Activated CD4-positive, alpha-beta memory T cell treated with anti-CD3 and anti-CD28 coated beads for 36 hours (primary cell): Measurements from ENCODE around the gene WDR17. TPM values are rescaled to one million over a fixed set of nuclear protein-coding genes. Genes with fewer than 3 reads are reported as not detected.

ENCODE experiments used
- CTCF ChIA-PET: fragments of 350-600 bp; sonication (Branson Sonifier 250); formaldehyde crosslinking; loops from one replicate; lab custom pipeline; 2021; ENCODE audit warnings: antibody characterized with exemption, inconsistent platforms; lab: Charles Lee
- POLR2A ChIA-PET: fragments of 350-600 bp; sonication (Branson Sonifier 250); formaldehyde crosslinking; loops from one replicate; lab custom pipeline; 2021; ENCODE audit warnings: antibody characterized with exemption; lab: Charles Lee
- DNase-seq: peaks from one replicate; pipeline ENCODE4 v3.0.0-alpha.2; 2020
- H3K27ac Mint-ChIP-seq: one replicate; pipeline ENCODE4 v1.8.0; 2021; ENCODE audit warnings: mixed read lengths
- H3K27me3 Mint-ChIP-seq: one replicate; pipeline ENCODE4 v1.8.0; 2021; ENCODE audit warnings: mixed read lengths
- H3K36me3 Mint-ChIP-seq: one replicate; pipeline ENCODE4 v1.8.0; 2021; ENCODE audit warnings: mixed read lengths
- H3K4me1 Mint-ChIP-seq: one replicate; pipeline ENCODE4 v1.8.0; 2021; ENCODE audit warnings: low read depth, mixed read lengths
- H3K4me3 Mint-ChIP-seq: one replicate; pipeline ENCODE4 v1.8.0; 2021; ENCODE audit warnings: mild to moderate bottlenecking, mixed read lengths
- H3K9me3 Mint-ChIP-seq: one replicate; pipeline ENCODE4 v1.8.0; 2021; ENCODE audit warnings: mixed read lengths
- intact Hi-C: fragments of 100-400 bp; cut with micrococcal nuclease; formaldehyde crosslinking; loops from one replicate; pipeline ENCODE4 v1.15.1; 2023
- total RNA-seq, 2 experiments: library from RNA; stranded (reverse); gene quantifications; one replicate each; pipeline ENCODE4 v1.2.3, GENCODE V29; 2021

WDR17 gene
- total RNA-seq, 2 experiments from 2014 or later: 1.1 to 1.2 TPM

- intact Hi-C loops: no loop called here
- ChIA-PET POLR2A (no interaction called here), CTCF (no interaction called here)
- Mint-ChIP-seq H3K4me3 (no peak overlapping the region), H3K36me3 (no peaks in the 10 kb centered on the region), H3K27ac (no peak overlapping the region), H3K27me3 (peaks cover 14% of the 10 kb centered on the region), H3K4me1 (no peaks in the 10 kb centered on the region), H3K9me3 (peaks cover 11% of the 10 kb centered on the region)
- no peak for DNase-seq
These were observed 36.9 kb downstream of the WDR17 start for GRCh38 chr4:176102414-176103063.

GRCh38 chr4:176107695-176108094 lies 42.1 kb downstream of the WDR17 start:
- H3K27me3 Mint-ChIP-seq: no peaks in the 10 kb centered on the region
- peaks cover 8% of the 10 kb centered on the region for H3K9me3 Mint-ChIP-seq
- H3K36me3 Mint-ChIP-seq: no peaks in the 10 kb centered on the region
- ChIA-PET POLR2A (no interaction called here), CTCF (no interaction called here)
- H3K27ac Mint-ChIP-seq: no peak overlapping the region
- H3K4me1 Mint-ChIP-seq: no peaks in the 10 kb centered on the region
- intact Hi-C loops: no loop called here
- H3K4me3 Mint-ChIP-seq: no peak overlapping the region
- DNase-seq: no peak

DNA sequence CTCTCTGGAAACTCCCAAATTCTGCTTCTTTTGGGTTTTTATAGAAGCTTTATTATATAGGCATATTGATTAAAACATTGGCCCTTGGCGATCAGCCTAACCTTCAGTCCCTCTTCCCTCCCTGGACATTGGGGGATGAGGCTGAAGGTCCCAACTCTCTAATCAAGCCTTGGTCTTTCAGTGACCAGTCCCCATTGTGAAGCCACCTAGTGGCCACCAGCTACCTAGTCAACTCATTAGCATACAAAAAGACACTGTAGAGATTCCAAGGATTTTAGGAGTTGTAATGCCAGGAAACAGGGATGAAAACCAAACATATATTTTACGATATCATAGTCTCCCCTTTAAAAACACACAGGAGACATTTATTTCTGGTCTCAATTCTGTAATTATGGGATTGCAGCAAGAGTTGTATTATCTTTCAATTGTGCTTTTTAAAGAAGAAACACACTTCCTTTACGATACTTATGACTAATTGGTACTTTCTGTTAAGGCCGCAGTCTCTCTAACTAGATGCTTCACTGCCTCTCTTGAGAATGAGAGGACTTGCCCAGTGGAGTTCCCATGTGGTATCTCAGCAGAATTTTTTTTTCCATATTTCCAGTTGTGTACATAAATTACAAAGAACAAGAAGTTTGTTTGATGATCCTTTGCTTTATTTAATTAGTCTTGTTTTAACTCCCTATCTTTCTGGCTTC lies 58.2 kb downstream of the WDR17 start:
- intact Hi-C loops: loop anchor here (1.0 to 5.0 kb wide), 3 partner anchors 57 to 177 kb away; partner anchors contain the start of gene WDR17
- Mint-ChIP-seq H3K27me3 (peaks cover 4% of the 10 kb centered on the region), H3K36me3 (no peaks in the 10 kb centered on the region), H3K9me3 (no peaks in the 10 kb centered on the region), H3K4me3 (no peak overlapping the region), H3K27ac (no peak overlapping the region), H3K4me1 (peaks cover 10% of the 10 kb centered on the region)
- DNase-seq: no peak
- ChIA-PET CTCF (interaction anchor here (0.8 kb wide), 1 partner anchor 9 kb away, joined by 4 read pairs; no protein-coding TSS in a partner anchor), POLR2A (no interaction called here)

- H3K9me3 Mint-ChIP-seq: no peaks in the 10 kb centered on the region
- no peaks in the 10 kb centered on the region for H3K36me3 Mint-ChIP-seq
- ChIA-PET CTCF (interaction anchor here (0.6 to 1.1 kb wide), 2 partner anchors 9 to 213 kb away, joined by 3 to 4 read pairs; no protein-coding TSS in a partner anchor), POLR2A (no interaction called here)
- no peak for DNase-seq
- intact Hi-C loops: no loop called here
- H3K27me3 Mint-ChIP-seq: peaks cover 4% of the 10 kb centered on the region
- H3K4me3 Mint-ChIP-seq: no peak overlapping the region
- peaks cover 10% of the 10 kb centered on the region for H3K4me1 Mint-ChIP-seq
- H3K27ac Mint-ChIP-seq: no peak overlapping the region
These were observed 59.4 kb downstream of the WDR17 start for GRCh38 chr4:176125063-176125462.

DNA sequence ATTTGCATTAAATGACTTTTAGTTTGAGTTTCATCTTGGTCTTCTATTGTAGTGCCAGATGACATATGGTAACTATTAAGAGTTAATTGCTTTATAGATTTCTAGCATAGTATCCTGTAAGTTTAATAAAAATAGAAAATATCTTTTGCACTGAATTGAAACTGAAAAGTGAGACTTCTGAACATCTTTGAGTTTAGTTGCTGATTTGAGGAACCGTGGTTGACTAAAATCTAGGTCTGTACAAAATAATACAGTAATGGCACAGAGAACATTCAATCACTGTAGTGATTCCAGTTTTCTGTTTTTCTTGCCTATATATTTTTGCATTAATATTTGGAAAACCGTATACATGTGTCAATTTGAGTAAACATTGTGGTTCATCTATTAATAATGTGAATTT lies 69.0 kb downstream of the WDR17 start:
- Mint-ChIP-seq H3K9me3 (no peaks in the 10 kb centered on the region), H3K36me3 (no peaks in the 10 kb centered on the region), H3K4me1 (no peaks in the 10 kb centered on the region), H3K27ac (no peak overlapping the region), H3K4me3 (no peak overlapping the region), H3K27me3 (peaks cover 4% of the 10 kb centered on the region)
- intact Hi-C loops: no loop called here
- ChIA-PET POLR2A (no interaction called here), CTCF (no interaction called here)
- DNase-seq: no peak

DNA sequence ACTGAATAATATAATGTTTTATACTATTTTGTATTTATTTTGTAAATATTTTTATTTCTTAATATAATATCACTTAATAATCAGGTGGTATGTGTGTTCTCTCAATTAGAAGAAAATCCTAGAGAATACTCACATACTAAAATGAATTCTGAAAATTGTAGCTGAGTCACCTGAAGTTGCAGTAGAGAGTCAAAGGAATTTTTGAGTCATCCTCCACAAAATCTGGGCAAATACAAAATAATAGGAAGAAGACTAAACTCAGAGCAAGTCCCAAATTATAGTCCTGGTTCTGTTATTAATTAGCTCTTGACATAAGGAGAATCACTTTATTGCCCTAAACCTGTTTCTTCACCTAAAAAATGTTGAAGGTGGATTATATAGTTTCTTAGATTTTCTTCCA lies 72.0 kb downstream of the WDR17 start:
- no peak overlapping the region for H3K4me3 Mint-ChIP-seq
- H3K27ac Mint-ChIP-seq: no peak overlapping the region
- peaks cover 1% of the 10 kb centered on the region for H3K27me3 Mint-ChIP-seq
- ChIA-PET POLR2A (no interaction called here), CTCF (no interaction called here)
- no peaks in the 10 kb centered on the region for H3K9me3 Mint-ChIP-seq
- DNase-seq: no peak
- no peaks in the 10 kb centered on the region for H3K4me1 Mint-ChIP-seq
- H3K36me3 Mint-ChIP-seq: no peaks in the 10 kb centered on the region
- intact Hi-C loops: no loop called here

DNA sequence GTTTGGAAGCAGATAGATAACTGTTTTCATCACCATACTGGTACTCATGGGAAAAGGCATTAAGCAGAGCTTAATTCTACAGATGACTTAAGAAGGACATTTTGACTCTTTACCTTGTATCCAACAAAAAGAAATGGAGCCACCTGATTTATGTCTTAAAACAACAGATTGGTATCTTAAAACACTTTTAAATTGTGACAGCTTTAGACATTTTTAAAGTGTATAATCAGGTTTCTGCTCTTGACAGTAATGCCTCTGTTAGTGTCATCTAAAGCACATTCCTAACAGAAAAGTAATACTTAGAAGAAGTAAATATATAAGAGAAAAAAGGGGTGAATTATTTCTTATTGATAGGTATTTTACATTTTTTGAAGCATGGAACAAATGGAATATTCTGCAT lies 73.9 kb downstream of the WDR17 start:
- POLR2A ChIA-PET: no interaction called here
- Mint-ChIP-seq H3K27ac (no peak overlapping the region), H3K4me1 (no peaks in the 10 kb centered on the region), H3K27me3 (no peaks in the 10 kb centered on the region), H3K36me3 (no peaks in the 10 kb centered on the region), H3K9me3 (no peaks in the 10 kb centered on the region), H3K4me3 (no peak overlapping the region)
- DNase-seq: no peak
- intact Hi-C loops: no loop called here
- CTCF ChIA-PET: interaction anchor here (0.8 kb wide), 1 partner anchor 11 kb away, joined by 3 read pairs; no protein-coding TSS in a partner anchor

DNA sequence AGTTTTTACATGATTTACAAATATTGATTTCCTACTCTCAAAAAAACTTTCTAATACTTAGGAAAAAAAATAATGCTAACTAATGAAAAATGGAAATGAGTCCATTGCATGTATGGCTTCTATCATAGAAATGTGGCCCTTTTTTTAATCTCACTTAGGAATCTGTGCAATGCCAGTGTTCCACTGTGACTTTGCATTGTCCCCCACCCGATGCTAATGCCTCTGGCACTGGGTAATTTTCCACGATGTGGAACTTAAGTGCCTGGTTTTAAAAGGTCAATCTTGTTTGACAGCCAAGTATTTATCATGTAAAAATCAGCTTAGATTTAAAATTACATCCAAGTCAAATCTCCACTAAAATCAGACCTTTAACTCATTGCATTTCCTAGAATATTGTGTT lies 76.6 kb downstream of the WDR17 start:
- Mint-ChIP-seq H3K9me3 (no peaks in the 10 kb centered on the region), H3K27me3 (no peaks in the 10 kb centered on the region), H3K36me3 (no peaks in the 10 kb centered on the region), H3K4me3 (no peak overlapping the region), H3K4me1 (no peaks in the 10 kb centered on the region), H3K27ac (no peak overlapping the region)
- intact Hi-C loops: no loop called here
- ChIA-PET CTCF (no interaction called here), POLR2A (no interaction called here)
- DNase-seq: no peak

- POLR2A ChIA-PET: no interaction called here
These were observed 84.2 kb downstream of the WDR17 start for GRCh38 chr4:176149680-176150355.

GRCh38 chr4:176150356-176150682 lies 84.7 kb downstream of the WDR17 start:
- Mint-ChIP-seq H3K27me3 (no peaks in the 10 kb centered on the region), H3K4me3 (no peak overlapping the region), H3K4me1 (no peaks in the 10 kb centered on the region), H3K27ac (no peak overlapping the region), H3K36me3 (no peaks in the 10 kb centered on the region), H3K9me3 (no peaks in the 10 kb centered on the region)
- DNase-seq: no peak
- ChIA-PET POLR2A (no interaction called here), CTCF (interaction anchor here (1.7 to 4.0 kb wide), 2 partner anchors 11 to 191 kb away, joined by 3 to 36 read pairs; no protein-coding TSS in a partner anchor)
- intact Hi-C loops: loop anchor here (1.0 kb wide), 2 partner anchors 127 to 191 kb away; no protein-coding TSS in a partner anchor

More at GRCh38 chr4:176149680-176150355, 84.2 kb downstream of the WDR17 start:
- H3K27ac Mint-ChIP-seq: no peak overlapping the region
- no peak for DNase-seq
- no peak overlapping the region for H3K4me3 Mint-ChIP-seq
- no peaks in the 10 kb centered on the region for H3K9me3 Mint-ChIP-seq
- H3K36me3 Mint-ChIP-seq: no peaks in the 10 kb centered on the region
- CTCF ChIA-PET: interaction anchor here (1.7 to 4.0 kb wide), 2 partner anchors 11 to 192 kb away, joined by 3 to 36 read pairs; no protein-coding TSS in a partner anchor
- no peaks in the 10 kb centered on the region for H3K27me3 Mint-ChIP-seq
- intact Hi-C loops: loop anchor here (1.0 kb wide), 2 partner anchors 127 to 191 kb away; no protein-coding TSS in a partner anchor
- H3K4me1 Mint-ChIP-seq: no peaks in the 10 kb centered on the region

GRCh38 chr4:176150704-176151103 lies 85.1 kb downstream of the WDR17 start:
- DNase-seq: no peak
- H3K36me3 Mint-ChIP-seq: no peaks in the 10 kb centered on the region
- CTCF ChIA-PET: interaction anchor here (1.7 to 4.0 kb wide), 2 partner anchors 12 to 191 kb away, joined by 3 to 36 read pairs; no protein-coding TSS in a partner anchor
- H3K9me3 Mint-ChIP-seq: no peaks in the 10 kb centered on the region
- no peaks in the 10 kb centered on the region for H3K27me3 Mint-ChIP-seq
- H3K27ac Mint-ChIP-seq: no peak overlapping the region
- H3K4me1 Mint-ChIP-seq: no peaks in the 10 kb centered on the region
- intact Hi-C loops: loop anchor here (1.0 kb wide), 2 partner anchors 127 to 191 kb away; no protein-coding TSS in a partner anchor
- H3K4me3 Mint-ChIP-seq: no peak overlapping the region
- POLR2A ChIA-PET: no interaction called here

DNA sequence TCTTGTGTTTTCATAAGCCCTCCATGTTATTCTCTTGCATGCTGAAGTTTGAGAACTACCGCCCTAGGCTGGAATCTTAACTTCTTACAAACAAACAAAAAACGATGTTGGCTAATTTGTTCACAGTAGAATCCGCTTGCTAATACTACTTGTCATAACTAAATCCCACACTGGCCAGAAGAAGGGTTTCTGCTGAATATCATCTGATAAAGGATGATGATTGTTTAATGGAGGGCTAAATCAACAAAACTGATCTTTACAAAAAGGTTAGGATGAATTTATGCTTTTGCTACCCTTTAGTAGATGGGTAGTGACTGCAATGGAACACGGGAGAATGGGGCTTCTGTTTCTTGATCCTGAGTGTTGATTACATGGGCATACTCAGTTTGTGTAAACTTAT lies 87.5 kb downstream of the WDR17 start:
- Mint-ChIP-seq H3K4me3 (no peak overlapping the region), H3K27me3 (peaks cover 2% of the 10 kb centered on the region), H3K27ac (no peak overlapping the region), H3K4me1 (no peaks in the 10 kb centered on the region), H3K36me3 (no peaks in the 10 kb centered on the region), H3K9me3 (no peaks in the 10 kb centered on the region)
- ChIA-PET CTCF (no interaction called here), POLR2A (no interaction called here)
- no peak for DNase-seq
- intact Hi-C loops: no loop called here
